IPS DF 6.9 (cell line): ENCODE results near the gene RIC8B.

Experiments
- DNase-seq: peaks from one replicate; pipeline ENCODE4 v3.0.0-alpha.2; 2013; ENCODE audit warnings: low read depth, low spot score
- H3K27ac ChIP-seq: one replicate; pipeline ENCODE4 v1.5.1; 2013; ENCODE audit warnings: low read length, control low read depth
- H3K27me3 ChIP-seq: 2 replicates; pipeline ENCODE4 v1.6.1; 2013; ENCODE audit warnings: mild to moderate bottlenecking, low read length; ENCODE audit not compliant: control insufficient read depth, insufficient read depth
- H3K36me3 ChIP-seq: 2 replicates; pipeline ENCODE4 v1.6.1; 2013; ENCODE audit warnings: low read length; ENCODE audit not compliant: control insufficient read depth, insufficient read depth
- H3K4me1 ChIP-seq: 2 replicates; pipeline ENCODE4 v1.6.1; 2013; ENCODE audit warnings: low read length; ENCODE audit not compliant: control insufficient read depth, insufficient read depth
- H3K4me3 ChIP-seq: 2 replicates; pipeline ENCODE4 v1.5.1; 2013; ENCODE audit warnings: mild to moderate bottlenecking, low read length
- H3K9me3 ChIP-seq: 2 replicates; pipeline ENCODE4 v1.6.1; 2013; ENCODE audit warnings: low read length, inconsistent platforms; ENCODE audit not compliant: control insufficient read depth, insufficient read depth
- WGBS: extraction: QIAGEN DNeasy Blood & Tissue Kit; methylation state at CpG from one replicate; pipeline ENCODE4 v1.1.7; 2013; ENCODE audit warnings: mixed read lengths, missing lambda C conversion rate; ENCODE audit not compliant: insufficient read length, insufficient coverage; 5-methylcytosine and 5-hydroxymethylcytosine counted together

The RIC8B gene

DNA sequence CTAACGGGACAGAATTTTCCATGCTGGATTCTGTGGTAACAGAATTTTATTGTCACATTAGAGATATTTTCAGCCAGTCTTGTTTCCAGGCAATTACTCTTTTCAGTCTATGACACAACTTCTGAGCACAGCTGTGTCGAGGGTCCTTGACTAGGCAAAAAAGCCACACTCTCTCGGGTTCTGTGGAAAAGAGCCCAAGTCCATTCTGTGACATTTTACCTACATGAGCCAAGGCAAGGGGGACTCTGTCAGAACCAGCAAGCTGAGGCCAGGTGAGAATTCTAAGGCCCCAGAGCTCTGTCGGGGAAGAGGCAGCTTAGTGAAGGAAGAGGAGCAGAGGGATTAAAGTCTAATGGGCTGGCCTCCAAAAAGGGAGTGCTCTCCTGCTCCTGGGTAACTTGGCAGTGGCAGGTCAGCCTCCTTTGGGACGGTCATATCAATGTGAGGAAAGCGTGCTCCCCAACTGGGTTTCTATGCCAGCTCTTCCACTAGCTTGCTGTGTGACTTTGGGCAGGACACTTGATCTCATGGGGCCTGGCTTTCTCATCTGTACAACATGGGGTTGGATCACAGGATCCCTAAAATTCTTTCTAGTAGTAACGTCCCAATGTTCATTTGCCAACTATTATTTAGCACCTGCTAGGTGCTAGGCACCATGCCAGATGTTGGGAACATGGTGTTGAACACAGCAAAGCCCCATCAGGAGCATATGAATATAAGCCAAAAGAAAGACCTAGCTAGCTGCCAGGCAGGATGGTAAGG, 16.0 kb upstream of the RIC8B start:
- Histone ChIP-seq H3K36me3 (no peaks in the 10 kb centered on the region), H3K4me1 (peaks cover 4% of the 10 kb centered on the region; the same call in 1 of the 2 replicates), H3K27me3 (no peaks in the 10 kb centered on the region), H3K27ac (no peak overlapping the region), H3K4me3 (no peak overlapping the region), H3K9me3 (no peaks in the 10 kb centered on the region)
- no peak for DNase-seq
- WGBS, result no CpG with 5 or more reads among the region's 7 CpGs

DNA sequence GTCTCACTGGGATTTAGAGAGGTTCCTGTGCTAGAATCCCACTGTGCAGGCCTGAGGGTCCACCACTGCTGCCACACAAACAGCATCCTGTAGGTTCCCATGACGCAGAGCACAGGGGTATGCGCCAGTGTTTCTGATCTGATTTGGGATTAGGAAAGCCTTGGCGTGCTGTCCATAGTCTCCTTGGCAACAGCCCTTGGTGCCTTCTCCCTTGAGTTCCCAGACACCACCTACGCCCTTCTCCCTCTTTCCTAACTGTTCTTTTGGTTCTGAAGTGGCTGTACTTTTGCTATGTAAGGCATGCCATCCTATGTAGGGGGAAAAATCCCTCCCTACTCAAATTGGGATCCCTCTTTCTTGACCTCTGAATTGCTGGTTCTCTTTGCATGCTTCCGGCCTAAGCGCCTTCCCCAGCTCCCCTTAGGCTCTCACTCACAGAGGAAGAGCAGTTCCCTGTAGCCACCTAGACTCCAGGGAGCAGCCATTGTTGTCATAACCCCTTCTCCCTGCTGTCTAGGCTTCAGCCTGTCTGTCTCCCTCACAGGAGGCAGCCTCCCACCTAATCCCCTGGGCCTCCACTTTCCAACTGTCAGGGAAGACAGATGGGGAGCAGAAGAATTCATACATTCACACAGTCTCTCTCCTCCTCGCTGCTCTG, 14.8 kb upstream of the RIC8B start:
- Histone ChIP-seq H3K4me3 (no peak overlapping the region), H3K36me3 (no peaks in the 10 kb centered on the region), H3K9me3 (no peaks in the 10 kb centered on the region), H3K4me1 (peaks cover 6% of the 10 kb centered on the region; the same call in 1 of the 2 replicates), H3K27ac (no peak overlapping the region), H3K27me3 (no peaks in the 10 kb centered on the region)
- no peak for DNase-seq
- WGBS, result no CpG with 5 or more reads among the region's 7 CpGs

DNA sequence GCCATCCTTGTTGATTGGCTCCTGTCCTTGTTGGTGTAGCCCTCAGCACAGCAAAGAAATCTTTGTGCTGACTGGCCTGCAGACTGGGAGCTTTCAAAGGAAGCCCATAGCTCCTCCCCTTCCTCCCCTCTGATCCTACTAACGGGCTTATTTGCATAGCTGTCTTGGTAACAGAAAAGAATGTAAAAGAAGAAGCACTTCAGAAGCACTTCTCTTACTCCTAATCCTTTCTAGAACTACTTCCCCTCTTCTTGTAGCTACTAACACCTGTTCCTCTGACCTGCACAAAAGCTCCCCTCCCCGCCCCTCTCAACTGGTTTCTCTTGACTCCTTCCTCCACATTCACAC, 14.3 kb upstream of the RIC8B start:
- no peaks in the 10 kb centered on the region for H3K27me3 ChIP-seq
- H3K4me1 ChIP-seq, result peaks cover 6% of the 10 kb centered on the region; the same call in 1 of the 2 replicates
- no peak overlapping the region for H3K27ac ChIP-seq
- no peaks in the 10 kb centered on the region for H3K9me3 ChIP-seq
- H3K36me3 ChIP-seq, result no peaks in the 10 kb centered on the region
- DNase-seq, result no peak
- no peak overlapping the region for H3K4me3 ChIP-seq
- WGBS, result no CpG with 5 or more reads among the region's 2 CpGs

DNA sequence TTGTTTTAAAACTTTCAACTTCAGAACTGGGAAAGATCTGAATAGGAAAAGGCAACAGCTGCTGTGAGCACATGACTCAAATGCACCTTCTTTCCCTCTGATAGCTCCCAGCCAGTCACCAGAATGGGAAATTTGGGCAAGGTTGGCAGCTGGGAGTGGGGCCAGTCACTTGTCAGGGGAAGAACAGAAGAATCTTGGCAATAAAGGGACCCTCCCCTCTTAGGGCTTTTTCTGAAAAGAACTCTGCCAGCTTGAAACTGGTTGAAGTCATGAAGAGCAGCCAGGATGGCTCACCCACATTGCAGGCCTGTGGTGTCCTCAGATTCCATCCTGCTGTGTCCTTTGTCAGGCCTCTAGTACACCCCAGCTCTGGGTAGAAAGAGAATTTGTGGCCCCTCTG, 10.3 kb upstream of the RIC8B start:
- Histone ChIP-seq H3K27ac (no peak overlapping the region), H3K9me3 (no peaks in the 10 kb centered on the region), H3K36me3 (no peaks in the 10 kb centered on the region), H3K4me1 (peaks cover 12% of the 10 kb centered on the region; the same call in 1 of the 2 replicates), H3K4me3 (no peak overlapping the region), H3K27me3 (no peaks in the 10 kb centered on the region)
- no peak for DNase-seq

DNA sequence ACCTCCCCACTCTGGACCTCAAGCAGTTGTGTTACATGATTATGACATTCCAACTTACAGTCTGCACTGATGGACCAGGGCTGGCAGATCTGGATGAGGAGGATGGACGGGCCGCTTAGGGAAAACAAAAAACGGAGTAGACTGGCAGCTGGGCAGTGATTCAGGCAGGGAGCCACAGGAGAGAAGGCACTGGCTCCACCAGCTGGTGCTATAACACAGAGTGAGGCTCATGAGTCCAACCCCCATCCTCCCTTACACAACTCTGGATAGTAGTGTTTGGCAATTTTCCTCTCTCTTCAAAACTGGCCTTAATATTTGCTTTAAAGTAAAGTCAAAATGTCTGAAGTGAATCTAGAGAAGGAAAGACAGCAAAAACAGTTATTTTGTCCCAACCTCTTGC, 9.7 kb upstream of the RIC8B start:
- H3K36me3 ChIP-seq, result no peaks in the 10 kb centered on the region
- no peak overlapping the region for H3K4me3 ChIP-seq
- WGBS, result no CpG with 5 or more reads among the region's 3 CpGs
- H3K4me1 ChIP-seq, result peaks cover 12% of the 10 kb centered on the region; the same call in 1 of the 2 replicates
- no peak overlapping the region for H3K27ac ChIP-seq
- H3K27me3 ChIP-seq, result no peaks in the 10 kb centered on the region
- DNase-seq, result no peak
- no peaks in the 10 kb centered on the region for H3K9me3 ChIP-seq

DNA sequence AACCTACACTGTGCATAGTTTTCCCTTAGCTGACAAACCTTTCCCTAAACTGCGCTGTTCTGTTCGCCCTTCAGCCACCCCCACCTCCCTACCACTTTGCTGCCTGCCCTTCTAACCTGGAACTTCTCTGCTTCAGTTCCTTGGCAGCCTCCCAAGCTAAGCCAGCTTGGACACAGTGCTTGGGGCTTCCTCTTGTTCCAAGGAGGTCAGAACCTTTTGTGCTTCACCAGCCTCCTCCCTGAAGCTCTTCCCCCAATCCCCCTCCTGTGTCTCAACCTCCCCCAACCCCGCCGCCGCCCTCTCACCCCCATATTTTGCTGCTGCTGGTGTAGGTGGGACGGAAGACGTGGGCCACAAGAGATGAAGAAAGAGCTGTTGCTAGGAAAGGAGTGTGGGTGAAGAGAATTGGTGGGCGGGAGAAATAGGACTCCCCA, 8.1 kb upstream of the RIC8B start:
- WGBS, result no CpG with 5 or more reads among the region's 8 CpGs
- H3K27me3 ChIP-seq, result no peaks in the 10 kb centered on the region
- no peak overlapping the region for H3K4me3 ChIP-seq
- peaks cover 11% of the 10 kb centered on the region; the same call in 1 of the 2 replicates for H3K4me1 ChIP-seq
- H3K9me3 ChIP-seq, result no peaks in the 10 kb centered on the region
- no peak for DNase-seq
- no peak overlapping the region for H3K27ac ChIP-seq
- no peaks in the 10 kb centered on the region for H3K36me3 ChIP-seq

DNA sequence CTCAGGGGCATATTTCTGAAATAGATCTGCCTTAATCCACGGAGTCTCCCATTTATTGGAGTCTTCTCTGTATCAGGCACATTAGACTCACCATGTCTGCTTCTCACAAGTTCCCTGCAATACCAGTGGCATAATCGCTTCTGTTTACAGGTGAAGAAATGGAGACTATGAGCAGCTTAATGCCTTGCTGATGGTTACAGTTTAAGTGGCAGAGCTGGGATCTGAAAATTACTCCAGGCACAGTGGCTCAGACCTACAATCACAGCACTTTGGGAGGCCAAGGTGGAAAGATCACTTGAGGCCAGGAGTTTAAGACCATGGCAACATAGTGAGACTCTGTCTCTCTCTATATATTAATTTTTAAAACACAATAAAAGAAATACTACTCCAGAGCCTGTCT, 7.3 kb upstream of the RIC8B start:
- Histone ChIP-seq H3K4me1 (peaks cover 11% of the 10 kb centered on the region; the same call in 1 of the 2 replicates), H3K27ac (no peak overlapping the region), H3K9me3 (no peaks in the 10 kb centered on the region), H3K36me3 (no peaks in the 10 kb centered on the region), H3K4me3 (no peak overlapping the region), H3K27me3 (no peaks in the 10 kb centered on the region)
- no CpG with 5 or more reads among the region's 2 CpGs for WGBS
- no peak for DNase-seq

DNA sequence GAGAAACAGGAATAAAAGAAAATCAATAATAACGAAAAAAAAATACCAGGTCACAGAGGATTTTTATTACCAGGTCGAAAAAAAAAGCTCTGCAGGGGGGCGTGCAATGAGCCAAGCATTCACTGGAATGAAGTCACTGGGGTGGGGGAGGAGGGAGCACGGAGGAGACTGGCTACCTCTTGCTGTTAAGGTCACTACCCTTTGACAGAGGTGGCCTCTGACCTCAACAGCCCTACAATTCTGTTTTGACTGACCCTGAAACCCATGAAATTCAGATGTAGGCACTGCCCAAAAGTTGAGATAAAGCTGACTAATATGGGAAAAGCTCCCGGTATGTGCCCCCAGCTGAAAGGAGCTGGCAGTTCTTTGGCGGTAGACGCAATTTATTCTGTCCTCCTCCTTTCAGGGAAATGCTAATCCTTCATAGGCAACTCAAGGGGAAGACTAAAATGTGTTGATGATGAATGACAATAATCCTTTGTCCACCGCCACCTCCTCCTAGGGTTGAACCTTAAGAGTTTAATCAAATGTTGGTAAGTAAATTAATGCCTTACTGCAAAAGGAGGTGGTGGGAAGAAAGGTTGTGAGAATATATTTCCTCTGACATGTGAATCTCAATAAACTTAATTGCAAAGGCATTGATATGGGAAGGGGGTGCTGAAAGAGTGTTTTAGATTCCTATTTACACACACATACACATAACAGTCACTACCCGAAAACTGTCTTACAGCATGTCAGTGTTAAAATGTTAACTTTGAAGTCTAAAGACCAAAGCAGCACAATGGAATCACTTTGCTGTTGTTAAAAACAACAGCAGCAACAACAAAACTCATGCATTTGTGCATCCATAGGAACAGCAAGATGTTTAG, 6.3 kb upstream of the RIC8B start:
- Histone ChIP-seq H3K4me3 (no peak overlapping the region), H3K27me3 (no peaks in the 10 kb centered on the region), H3K9me3 (no peaks in the 10 kb centered on the region), H3K27ac (no peak overlapping the region), H3K36me3 (no peaks in the 10 kb centered on the region), H3K4me1 (peaks cover 11% of the 10 kb centered on the region; the same call in 1 of the 2 replicates)
- WGBS, result no CpG with 5 or more reads among the region's 9 CpGs
- DNase-seq, result no peak

DNA sequence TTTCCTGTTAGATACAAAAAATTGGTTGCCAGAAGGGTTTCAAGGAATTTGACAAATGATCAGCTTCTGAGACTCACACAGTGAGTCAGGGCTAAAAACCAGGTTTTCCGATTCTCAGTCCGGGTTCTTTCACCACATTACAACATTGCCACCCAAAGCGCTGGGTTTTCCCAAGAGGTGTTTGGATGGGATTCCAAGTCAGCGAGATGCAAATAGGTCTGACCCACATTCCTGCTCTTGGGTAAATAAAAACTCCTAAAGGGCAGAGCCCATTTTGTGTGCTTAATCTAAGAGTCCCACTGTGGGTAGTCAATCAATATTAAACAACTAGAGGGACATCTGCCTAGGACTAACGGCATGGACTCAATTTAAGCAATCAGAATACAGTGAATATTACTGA, 5.4 kb upstream of the RIC8B start:
- no peak for DNase-seq
- H3K9me3 ChIP-seq, result no peaks in the 10 kb centered on the region
- no peaks in the 10 kb centered on the region for H3K27me3 ChIP-seq
- H3K4me1 ChIP-seq, result peaks cover 11% of the 10 kb centered on the region; the same call in 1 of the 2 replicates
- H3K27ac ChIP-seq, result no peak overlapping the region
- no CpG with 5 or more reads among the region's 5 CpGs for WGBS
- H3K36me3 ChIP-seq, result no peaks in the 10 kb centered on the region
- no peak overlapping the region for H3K4me3 ChIP-seq

DNA sequence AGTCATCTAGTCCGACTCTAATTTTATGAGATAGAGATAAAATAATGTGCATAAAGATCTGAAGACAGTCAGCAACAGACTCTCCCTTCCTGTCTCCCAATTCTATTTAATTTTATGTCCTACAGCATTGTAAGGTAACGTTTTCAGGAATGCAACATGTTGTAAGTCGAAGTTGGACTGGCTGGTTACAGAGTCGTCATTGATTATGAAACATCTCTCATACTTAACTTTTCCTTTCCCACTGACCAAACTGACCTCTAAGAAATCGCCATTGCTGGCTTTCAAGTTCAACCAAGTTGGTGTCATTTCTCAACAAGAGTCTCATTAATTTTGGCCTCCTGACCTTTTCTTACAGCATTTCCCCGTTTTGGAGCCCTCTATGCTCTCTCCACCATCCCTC, 4.9 kb upstream of the RIC8B start:
- DNase-seq, result no peak
- H3K27ac ChIP-seq, result no peak overlapping the region
- peaks cover 9% of the 10 kb centered on the region; the same call in 1 of the 2 replicates for H3K4me1 ChIP-seq
- H3K4me3 ChIP-seq, result no peak overlapping the region
- no CpG with 5 or more reads among the region's 6 CpGs for WGBS
- no peaks in the 10 kb centered on the region for H3K9me3 ChIP-seq
- H3K27me3 ChIP-seq, result no peaks in the 10 kb centered on the region
- no peaks in the 10 kb centered on the region for H3K36me3 ChIP-seq
